ENCODE measurements around the gene RASSF7.

Gene RASSF7

DNA sequence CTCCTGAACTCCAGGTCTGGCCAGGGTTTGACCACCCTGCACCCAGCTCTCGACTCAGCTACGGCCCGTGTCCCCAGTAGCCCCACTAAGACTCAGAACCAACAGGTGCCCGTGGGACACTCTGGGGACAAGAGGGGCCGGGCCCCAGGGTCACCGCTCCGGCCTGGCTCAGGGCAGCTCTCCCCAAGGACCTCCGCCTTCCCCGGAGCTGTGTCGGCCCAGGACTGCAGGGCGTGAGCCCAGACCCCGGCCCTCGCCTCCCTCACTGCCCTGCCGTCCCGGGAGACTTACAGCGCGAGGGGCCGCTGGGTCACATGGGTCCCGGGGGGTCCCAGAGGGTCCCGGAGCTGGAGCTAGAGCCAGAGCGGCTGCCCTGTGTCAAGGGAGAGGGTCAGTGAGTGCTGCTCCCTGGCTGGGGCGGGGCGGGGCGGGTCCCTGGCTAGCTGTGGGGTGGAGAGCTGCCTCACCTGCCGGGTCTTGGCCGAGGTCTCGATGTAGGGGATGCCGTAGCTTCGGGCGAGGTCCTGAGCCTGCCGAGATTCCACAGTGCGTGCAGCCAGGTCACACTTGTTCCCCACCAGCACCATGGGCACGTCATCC, 27.7 kb upstream of the RASSF7 start:
- peak; percentile 40 for DNase-seq (ENCODE audit: low read depth)

DNA sequence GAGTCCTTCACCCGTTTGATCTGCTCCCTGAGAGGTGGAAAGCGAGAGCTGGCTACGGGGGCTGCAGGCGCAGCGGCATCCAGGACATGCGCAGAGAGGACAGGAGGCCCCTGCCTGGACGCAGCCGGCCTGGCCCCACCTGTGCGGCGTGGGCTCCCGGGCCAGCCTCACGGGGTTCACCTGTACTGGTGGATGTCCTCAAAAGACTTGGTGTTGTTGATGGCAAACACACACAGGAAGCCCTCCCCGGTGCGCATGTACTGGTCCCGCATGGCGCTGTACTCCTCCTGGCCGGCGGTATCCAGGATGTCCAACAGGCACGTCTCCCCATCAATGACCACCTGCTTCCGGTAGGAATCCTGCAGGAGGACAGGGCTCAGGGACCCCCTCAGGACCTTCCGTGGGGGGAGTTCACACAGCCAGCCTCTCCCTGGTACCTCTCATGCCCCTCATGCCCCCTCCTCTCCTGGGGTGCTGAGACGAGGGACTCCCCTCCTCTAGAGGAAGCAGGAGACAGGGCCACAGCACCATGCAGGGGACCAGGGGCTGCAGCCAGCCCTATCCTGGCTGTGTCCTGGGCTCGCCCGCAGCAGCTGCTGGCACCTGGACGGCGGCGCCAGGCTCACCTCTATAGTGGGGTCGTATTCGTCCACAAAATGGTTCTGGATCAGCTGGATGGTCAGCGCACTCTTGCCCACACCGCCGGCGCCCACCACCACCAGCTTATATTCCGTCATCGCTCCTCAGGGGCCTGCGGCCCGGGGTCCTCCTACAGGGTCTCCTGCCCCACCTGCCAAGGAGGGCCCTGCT, 27.0 kb upstream of the RASSF7 start:
- peak; percentile 49 for DNase-seq (ENCODE audit: low read depth)

DNA sequence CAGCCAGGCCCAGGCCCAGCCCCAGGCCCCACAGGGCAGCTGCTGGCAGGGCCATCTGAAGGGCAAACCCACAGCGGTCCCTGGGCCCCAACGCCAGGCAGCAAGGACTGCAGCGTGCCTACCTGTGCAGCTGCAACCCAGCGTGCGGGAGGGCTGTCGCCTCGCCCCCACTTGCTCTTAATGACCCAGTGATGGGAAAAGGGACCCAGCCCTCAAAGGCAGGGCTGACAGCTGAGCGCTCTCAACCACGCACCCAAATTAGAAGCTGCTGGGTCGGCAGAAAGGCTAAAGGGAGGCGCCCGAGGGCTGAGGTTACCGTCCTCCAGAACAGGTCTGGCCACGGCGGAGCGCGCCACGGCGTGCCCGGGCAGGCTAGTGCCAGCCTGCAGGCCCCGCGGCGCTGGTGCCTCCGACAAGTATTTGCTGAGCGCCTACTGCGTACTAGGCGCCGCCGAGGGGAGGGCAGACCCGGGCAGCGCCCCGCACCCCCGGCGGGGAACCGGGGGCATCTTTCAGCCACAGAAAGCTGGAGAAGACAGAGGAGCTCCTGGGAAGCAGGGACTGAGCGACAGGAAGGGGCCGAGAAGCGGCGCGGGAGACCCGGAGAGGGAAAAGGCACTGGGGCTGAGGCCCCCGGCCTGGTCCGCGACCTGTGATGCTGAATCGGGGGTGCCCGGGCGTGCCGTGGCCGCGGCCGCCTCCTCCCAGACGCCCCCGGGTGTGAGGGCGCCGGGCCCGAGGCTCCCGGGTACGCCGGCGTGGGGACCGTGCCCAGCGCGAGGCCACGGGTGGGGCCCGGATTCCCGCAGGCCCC, 26.2 kb upstream of the RASSF7 start:
- DNase-seq (ENCODE audit: low read depth), result no peak

DNA sequence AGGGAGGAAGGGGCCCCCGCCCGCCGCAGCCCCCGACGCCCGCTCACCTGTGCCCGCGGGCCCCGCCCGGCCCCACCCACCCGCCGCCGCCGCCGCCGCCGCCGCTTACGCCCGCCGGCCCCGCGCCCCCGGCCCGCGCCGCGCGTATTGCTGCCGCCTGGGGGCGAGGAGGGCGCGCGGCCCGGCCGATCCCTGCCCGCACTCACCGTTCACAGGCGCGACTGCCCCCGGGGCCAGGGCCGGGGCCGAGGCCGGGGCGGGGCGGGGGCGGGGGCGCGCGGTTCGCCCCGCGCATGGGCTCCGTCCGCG, 25.6 kb upstream of the RASSF7 start:
- no peak for DNase-seq (ENCODE audit: low read depth)

DNA sequence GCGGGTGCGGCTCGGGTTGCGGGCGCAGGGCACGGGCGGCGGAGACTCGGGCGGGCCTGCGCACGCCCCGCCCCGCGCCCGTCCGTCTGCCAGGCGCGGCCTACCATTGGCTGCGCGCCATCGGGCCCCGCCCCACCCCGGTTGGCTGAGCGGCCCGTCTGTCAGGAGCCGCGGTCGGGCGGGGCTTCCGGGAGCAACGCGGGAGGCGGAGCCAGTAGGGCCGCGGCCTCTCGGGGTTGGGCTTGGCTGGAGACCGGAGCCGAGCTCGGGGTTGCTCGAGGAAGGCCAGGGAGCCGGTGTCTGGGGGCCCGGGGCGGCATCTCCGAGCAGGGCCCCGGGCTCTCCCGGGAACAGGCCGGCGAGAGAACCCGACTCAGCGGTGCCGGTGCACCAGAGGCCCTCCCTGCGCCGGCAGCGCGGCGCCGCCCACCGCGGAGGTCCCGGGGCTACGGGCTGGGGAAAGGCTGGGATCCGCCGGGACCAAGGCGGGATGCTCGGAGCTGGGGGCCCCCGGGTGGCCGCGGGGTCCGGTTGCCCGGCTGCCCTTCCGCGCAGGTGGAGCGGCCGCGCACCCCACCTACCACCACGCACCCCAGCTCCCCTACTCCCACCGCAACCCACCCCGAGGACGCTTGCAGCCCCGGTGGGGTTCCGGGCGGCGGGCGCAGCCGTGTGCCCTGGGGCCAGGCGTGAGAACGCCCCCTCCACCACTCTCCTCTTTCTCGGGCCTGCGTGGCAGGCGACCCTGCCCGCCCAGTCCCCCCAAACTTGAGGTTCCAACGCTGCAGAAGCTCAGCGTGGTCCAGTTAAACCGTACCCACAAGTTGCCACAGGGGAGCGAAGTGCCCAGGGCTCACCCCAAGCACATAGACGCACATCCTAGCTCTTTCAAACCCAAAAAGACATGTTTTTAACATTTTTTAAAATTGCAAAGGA, 25.0 kb upstream of the RASSF7 start, which contains the start of gene HRAS:
TSS of gene HRAS (minus strand) at position 58 of the 936 bp plus-strand sequence.
- DNase-seq (ENCODE audit: low read depth), result peak; percentile 95

DNA sequence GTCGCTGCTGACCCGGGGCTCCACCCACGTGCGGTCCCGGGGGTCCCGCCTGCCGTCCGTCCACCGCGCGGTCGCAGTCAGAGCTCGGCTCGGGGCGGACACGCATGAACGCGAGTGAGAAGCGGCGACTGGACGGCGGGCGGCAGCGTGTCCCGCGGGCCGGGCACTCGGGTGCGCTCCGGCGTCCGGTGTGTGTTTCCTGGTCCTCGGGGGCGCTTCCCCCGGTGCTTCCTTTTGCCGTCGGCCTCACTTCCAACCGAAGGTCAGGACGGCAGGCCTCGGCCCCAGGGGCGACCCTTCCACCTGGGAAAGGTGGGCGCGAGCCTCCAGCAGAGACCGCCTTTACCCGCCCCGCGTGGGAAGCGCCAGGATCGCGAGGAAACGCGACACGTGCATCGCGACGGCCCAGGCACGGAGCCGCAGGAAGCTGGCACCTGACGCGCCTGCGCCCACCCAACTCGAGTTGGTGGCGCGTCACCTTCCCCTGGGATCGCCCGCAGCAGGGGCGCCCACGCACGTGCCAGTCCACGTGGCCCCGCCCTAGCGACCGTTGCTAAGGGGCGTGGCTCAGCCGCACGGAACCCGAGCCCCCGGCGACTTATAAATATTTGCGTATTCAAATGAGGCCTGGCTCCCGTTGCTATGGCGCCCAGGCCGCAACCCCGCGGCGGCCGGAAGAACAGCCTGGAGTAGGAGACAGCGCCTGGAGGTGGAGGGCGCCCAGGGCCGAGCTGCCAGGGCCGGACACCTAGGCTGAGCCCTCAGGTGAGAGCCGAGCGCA, 23.7 kb upstream of the RASSF7 start, which contains the start of gene LRRC56:
TSS of gene LRRC56 (plus strand) at position 687 of the 781 bp plus-strand sequence. CDS start 3,158 bp downstream, outside the sequence.
- peak; percentile 90 for DNase-seq (ENCODE audit: low read depth)

DNA sequence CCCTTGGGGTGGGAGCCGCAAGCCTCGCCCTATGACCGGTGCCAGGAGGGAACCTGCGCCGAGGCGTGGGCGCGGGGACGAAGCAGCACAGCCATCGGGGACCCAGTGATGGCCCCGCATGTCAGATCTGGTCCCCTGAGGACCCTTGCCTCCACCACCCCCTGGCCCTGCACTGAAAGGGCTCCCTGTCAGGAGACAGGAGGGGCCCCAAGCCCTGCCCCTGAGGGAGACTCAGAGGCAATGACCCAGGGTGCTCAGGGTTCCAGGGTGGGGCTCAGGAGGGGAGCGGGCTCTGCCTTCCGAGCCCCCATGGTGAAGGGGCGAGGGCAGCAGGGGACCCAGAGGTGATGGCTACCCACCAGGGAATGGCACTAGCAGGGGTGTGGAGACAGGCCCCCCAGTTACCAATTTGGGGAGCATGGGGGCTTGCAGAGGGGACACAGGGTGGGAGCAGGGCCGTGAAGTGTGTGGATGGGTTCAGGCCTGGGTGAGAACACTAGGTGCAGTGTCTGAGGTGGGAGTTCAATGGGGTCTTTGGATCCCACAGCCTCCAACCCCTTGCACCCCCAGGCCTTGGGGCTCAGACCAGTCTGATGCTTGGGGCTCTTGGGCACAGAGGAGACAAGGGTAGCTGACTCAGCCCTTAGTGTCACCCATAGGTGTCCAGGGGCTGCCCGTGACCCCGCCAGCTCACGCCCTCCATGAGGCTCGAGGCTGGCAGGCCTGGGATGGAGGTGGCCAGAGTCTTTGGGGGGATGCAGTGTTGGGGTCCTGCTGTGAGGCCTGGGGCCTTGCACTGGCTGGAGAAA, 22.9 kb upstream of the RASSF7 start:
- DNase-seq (ENCODE audit: low read depth), result no peak

DNA sequence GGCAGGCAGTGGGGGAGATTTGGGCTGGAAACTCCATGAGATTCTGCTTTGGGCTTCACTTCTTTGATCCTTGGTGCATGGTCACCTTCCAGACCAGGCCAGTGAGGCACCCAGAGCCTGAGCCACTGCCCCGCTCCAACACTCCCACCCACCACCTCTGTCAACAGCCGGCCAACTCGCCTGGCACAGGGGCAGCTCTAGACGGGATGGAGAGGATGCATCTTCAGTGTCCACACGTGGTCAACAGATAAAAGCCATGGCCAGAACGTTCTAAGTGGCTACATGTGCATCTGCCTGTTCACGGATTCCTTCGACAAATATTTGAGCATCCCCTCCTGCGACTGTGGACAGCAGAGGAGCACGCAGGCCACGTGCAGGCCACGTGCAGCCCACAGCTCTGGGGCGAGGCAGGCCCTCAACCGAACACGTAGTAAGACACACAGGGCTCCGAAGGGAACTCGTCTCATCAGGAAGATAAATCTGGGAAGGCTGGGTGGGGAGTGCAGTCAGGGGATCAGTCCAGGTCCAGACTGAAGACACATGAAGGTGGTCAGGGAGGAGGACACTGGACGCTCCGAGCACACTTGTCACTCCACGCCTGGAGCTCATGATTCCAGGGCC, 22.2 kb upstream of the RASSF7 start:
- no peak for DNase-seq (ENCODE audit: low read depth)

DNA sequence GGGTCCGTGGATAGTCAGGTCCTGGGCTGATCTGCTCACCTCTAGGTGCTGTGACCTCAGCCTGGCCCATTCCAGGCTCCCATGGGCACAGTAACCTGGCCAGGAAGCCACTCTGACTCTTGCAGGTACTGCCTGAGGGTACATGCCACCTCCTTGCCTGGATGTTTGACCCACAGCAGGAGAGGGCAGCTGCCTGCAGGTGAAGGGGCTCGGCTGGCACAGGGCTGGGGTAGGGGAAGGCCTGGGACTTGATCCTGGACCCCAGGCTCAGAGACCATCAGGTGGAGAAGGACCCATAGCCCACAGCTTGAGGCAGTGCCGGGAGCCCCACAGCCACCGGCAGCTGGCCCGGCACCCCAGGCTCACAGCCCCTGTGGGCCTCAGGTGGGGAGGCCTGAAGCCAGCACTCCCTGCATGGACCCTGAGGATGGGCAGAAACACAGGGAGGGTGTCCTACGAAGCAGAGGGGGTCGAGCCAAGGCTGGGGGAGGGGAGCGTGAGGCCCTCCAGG, 20.7 kb upstream of the RASSF7 start:
- no peak for DNase-seq (ENCODE audit: low read depth)

DNA sequence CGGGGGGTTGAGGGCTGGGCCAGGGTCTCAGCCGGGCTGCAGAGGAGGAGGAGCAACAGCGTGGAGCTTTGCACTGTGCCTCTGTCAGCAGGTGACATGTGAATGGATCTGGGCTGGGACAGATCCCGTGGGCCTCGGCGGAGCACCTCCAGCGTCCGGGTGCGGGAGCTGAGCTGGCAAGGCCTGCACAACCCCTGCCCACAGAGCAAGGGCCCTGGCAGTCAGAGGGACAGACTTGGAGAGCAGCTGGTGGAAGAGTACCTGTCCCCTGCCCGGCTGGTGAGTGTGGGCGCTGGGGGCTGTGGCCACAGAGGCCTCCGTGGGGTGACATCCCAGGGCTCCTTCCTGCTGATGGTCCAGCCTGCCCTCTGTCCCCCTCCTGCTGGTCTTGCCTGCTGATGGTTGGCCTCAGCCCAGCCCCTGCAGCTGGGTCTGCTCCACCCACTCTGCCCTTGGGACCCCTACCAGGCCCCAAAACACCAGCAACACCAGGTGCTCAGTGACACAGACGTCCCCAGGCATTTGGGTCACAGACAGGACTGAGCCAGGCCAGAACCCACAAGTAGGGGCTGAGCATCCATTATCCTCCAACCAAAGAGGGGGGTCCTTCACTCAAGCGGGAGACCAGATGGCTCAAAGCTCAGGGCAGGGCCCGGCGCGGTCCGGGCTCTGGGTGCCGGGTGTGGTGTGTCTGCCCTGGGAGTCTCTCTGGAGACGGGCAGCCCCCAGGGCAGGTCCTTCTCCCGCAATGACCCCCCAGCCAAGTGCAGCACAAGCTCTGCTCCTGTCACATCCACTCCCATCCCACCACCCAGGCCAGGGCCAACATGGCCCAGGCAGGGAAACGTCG, 20.0 kb upstream of the RASSF7 start:
- no peak for DNase-seq (ENCODE audit: low read depth)

DNA sequence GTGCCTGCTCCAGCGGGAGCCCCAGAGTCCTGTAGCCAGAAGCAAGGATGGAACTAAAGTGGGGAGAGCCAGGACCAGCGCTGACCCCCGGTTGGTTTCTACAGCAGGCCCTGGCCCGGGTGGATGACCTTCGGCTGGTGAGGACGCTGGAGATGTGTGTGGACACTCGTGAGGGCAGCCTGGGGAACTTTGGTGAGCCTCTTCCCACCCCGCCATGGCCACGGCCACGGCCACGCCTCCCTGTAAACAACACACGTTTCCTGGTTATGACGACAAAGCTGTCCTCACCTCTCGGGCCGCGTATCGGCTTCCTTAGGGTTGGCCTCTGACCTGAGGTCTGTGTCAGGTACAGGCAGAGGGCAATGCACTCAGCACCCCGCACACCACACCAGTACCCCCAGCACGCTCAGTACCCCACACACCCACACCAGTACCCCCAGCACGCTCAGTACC, 19.3 kb upstream of the RASSF7 start:
- DNase-seq (ENCODE audit: low read depth), result no peak

DNA sequence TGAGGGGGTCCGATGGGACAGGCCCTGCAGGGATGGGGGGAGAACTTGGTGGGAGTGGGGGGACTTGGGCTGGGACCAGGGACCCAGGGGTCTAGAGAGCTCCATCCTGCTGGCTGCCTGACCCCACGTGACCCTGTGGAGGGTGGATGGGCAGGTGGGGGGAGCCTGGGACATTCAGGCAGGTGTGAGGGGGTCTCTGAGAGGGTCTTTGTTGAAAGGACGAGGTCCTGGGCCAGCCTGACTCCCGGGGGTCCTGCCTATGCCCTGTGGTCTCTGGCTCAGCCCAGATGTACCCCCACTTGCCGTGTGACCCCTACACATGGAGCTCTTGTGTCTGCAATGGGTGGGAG, 16.0 kb upstream of the RASSF7 start:
- DNase-seq (ENCODE audit: low read depth), result no peak

DNA sequence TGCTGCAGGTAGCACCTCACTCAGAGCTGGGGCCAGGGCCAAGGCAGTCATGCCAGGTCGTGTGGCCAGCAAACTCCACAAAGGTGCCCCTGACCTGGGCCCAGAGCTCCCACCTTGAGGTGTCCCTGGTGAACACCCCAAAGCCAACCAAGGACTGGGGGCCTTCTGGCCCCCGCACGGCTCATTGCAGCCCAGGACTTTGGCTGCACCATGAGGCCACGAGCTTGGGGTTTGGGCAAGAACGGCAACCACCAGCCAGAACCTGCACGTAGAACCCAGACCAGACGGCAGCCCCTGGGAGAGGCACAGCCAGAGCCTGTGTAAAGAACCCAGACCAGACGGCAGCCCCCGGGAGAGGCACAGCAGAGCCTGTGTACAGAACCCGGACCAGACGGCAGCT, 15.6 kb upstream of the RASSF7 start:
- DNase-seq (ENCODE audit: low read depth), result no peak

DNA sequence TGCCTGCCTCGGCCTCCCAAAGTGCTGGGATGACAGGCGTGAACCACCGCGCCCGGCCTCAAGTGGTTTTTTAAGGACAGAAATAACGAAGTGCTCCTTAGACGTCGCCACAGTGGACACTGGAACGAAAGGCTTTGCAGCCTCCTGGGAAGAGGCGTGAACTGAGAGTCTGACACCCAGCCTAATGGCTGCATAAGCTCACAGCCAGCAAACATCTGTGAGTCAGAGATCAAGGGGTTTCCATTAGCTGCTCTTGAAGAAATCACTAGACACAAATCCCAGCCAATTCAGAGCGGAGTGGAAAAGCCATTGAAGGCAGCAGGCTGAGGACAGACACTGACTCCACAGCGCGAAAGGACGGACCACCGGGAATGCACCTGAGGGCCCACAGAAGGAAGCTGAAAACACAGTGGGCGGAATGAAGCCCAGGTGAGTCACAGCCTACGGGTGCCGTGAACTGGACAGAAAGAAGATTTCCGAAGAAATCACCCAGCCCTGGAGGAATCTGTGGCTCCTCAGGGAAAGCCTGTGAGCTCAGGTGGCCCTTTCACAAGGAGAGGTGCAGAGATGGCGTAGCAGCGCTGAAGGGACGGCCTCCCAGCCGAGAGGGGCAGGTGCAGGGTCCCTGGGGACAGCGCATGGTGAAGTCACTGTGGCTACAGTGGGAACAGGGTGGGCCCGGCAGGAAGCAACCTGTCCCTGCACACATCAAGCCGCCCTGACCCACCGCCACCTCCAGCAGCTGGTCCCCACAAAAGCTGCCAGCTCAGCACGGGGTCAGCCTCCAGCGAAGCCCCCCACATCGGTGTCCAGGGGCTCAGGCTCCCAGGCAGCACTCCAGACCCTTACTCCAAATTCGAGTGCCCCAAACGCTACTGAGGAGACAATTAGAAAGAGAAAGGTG, 11.8 kb upstream of the RASSF7 start:
- peak; percentile 34 for DNase-seq (ENCODE audit: low read depth)

DNA sequence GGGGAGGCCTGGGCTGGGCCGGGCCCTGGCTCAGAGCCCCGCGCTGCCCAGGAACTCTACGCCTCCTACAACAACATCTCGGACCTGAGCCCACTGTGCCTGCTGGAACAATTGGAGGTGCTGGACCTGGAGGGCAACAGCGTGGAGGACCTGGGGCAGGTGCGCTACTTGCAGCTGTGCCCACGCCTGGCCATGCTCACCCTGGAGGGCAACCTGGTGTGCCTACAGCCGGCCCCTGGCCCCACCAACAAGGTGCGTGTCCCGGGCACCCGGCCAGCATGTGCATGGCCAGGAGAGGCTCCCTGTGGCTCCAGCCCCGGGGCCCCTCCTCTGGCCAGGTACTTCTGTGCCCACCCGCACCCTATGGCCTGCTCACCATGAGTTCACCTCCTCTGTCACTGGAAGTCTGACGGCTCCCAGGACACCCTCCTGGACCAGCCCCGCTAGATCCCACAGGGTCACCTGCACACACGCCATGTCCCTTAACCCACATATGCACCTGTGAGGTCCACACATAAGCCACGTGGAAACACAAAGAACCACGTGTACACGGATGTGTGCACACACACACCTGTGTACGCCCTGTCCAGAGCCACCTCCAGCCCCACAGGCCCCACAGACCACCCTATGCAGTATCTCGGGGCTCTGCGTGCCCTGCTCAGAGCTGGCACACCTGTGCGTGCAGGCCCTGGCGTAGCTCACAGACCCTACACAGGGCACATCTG, 10.6 kb upstream of the RASSF7 start:
- no peak for DNase-seq (ENCODE audit: low read depth)

DNA sequence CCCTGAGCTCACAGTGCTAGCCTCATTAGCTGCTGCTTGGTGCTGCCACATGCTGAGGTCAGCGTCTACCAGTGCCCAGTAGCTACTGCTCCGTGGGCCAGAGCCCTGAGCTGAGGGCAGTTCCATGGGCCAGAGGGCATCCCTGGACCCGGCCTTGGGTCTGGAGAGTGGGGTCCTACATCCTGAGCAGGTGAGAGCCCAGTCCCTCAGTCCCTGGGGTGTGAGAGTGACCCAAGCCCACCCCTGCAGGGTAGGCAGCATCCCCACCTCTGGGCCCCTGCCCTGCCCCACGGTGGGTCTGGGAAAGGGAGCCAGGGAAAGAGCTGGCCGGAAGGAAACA, 10.1 kb upstream of the RASSF7 start:
- DNase-seq (ENCODE audit: low read depth), result no peak

DNA sequence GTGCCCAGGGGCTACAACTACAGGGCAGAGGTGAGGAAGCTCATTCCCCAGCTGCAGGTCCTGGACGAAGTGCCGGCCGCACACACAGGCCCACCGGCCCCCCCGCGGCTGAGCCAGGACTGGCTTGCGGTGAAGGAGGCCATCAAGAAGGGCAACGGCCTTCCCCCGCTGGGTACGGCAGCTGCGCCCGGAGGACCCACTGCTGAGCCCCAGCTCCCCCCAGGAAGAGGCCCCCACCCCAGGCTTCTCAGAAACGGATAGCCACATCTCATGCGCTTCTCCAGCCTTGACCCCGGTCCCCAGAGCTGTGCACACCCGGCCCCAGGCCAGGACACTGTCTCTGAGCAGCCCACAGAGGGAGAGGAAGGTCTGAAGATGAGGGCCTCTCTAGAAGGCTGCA, 9.6 kb upstream of the RASSF7 start:
- DNase-seq (ENCODE audit: low read depth), result no peak
